AG09309 (cell line): ENCODE measurements around the gene GTF3C5.

Experiments
- DNase-seq: peaks from one replicate; pipeline ENCODE4 v3.0.0-alpha.2; 2010; ENCODE audit warnings: low read depth
- H3K4me3 ChIP-seq: 2 replicates; pipeline ENCODE4 v1.5.1; 2011; ENCODE audit warnings: mild to moderate bottlenecking, low read depth, low read length, moderate library complexity; ENCODE audit not compliant: control insufficient read depth
- TF ChIP-seq, protein P1 (sequence below): IDR thresholded peaks from 2 replicates; pipeline ENCODE4 v1.5.1; 2011; ENCODE audit warnings: mild to moderate bottlenecking, low read depth, low read length, inconsistent platforms; ENCODE audit not compliant: insufficient read depth, control insufficient read depth; ENCODE audit errors: missing control alignments

The GTF3C5 gene

GRCh38 chr9:133105461-133105770, 74.6 kb downstream of the GTF3C5 start:
- DNase-seq: no peak
- H3K4me3 ChIP-seq: no peak overlapping the region
- TF ChIP-seq, protein P1, sequence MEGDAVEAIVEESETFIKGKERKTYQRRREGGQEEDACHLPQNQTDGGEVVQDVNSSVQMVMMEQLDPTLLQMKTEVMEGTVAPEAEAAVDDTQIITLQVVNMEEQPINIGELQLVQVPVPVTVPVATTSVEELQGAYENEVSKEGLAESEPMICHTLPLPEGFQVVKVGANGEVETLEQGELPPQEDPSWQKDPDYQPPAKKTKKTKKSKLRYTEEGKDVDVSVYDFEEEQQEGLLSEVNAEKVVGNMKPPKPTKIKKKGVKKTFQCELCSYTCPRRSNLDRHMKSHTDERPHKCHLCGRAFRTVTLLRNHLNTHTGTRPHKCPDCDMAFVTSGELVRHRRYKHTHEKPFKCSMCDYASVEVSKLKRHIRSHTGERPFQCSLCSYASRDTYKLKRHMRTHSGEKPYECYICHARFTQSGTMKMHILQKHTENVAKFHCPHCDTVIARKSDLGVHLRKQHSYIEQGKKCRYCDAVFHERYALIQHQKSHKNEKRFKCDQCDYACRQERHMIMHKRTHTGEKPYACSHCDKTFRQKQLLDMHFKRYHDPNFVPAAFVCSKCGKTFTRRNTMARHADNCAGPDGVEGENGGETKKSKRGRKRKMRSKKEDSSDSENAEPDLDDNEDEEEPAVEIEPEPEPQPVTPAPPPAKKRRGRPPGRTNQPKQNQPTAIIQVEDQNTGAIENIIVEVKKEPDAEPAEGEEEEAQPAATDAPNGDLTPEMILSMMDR: no peak

DNA sequence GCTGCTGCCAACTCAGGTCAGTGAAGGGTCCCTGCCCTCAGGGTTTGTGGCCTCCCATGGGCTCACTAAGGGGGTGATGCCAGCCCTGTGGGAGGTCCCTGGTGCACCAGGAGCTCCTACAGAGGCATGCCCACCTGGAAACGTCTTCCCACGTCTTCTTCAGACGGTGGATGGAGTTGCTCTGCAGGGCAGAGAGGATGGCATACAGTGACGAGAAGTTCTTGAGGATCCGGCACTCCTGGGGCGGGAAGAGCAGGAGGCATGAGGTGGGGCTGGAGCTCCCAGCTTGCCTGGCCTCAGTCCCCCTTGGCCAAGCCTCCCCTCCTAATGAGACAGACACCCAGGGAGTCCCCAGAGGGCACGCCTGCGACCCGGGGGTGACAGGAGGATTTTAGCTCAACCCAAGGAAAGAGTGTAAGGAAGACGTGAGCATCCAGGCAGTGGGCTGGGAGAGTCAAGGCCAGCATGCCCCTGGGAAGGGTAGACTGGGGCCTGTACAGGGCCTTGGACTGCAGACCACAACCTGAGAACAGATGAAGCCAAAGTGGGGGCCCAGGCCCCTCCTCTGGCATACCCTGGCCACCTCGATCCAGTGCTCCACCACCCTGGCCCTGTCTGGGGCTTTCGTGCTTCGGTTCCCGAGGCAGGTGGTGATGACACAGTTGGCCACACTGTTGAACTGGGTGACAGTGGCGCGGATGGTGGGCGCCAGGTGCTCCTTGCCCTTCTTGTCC, 75.9 kb downstream of the GTF3C5 start:
- TF ChIP-seq, protein P1: no peak
- no peak for DNase-seq
- no peak overlapping the region for H3K4me3 ChIP-seq

GRCh38 chr9:133107245-133107722, 76.5 kb downstream of the GTF3C5 start:
- no peak for DNase-seq
- H3K4me3 ChIP-seq: no peak overlapping the region
- TF ChIP-seq, protein P1: no peak
